ENCODE data around the gene HEXIM2. TPM values are rescaled to one million over a fixed set of nuclear protein-coding genes. Genes with fewer than 3 reads are reported as not detected.
A peak's percentile ranks its signal among the peaks of the same experiment; 100 is the strongest.

The HEXIM2 gene
- total and polyA plus RNA-seq, 2 of the 13 experiments (the other 11 are each of a cell fraction or from before 2014, with no cell fraction given): 27.1 to 32.4 TPM

- TF ChIP-seq KLF12 (CRISPR knock-in tag; IDR thresholded peaks at IDR 0.05; ENCODE audit: borderline replicate concordance): no peak
- no peak for TF ChIP-seq TRIM22 (IDR thresholded peaks at IDR 0.05)
- no peak for TF ChIP-seq ZNF18 (CRISPR knock-in tag; IDR thresholded peaks at IDR 0.05; ENCODE audit: insufficient replicate concordance)
- TF ChIP-seq CBX1 (IDR thresholded peaks at IDR 0.05; ENCODE audit: low read depth): peak; percentile 42
- TF ChIP-seq TFDP2 (CRISPR knock-in tag; IDR thresholded peaks at IDR 0.05): no peak
- no peak for TF ChIP-seq TCF7L2 (IDR thresholded peaks at IDR 0.05; ENCODE audit: low read depth, low read length)
- TF ChIP-seq RERE (CRISPR knock-in tag; IDR thresholded peaks at IDR 0.05; ENCODE audit: low read depth): no peak
- no peak for TF ChIP-seq MAF1 (CRISPR knock-in tag; IDR thresholded peaks at IDR 0.05; ENCODE audit: borderline replicate concordance)
- no peak for TF ChIP-seq PAX8 (CRISPR knock-in tag; IDR thresholded peaks at IDR 0.05; ENCODE audit: borderline replicate concordance)
- peak; percentile 81; the same call in 1 of the 2 replicates for TF ChIP-seq ZZZ3 (CRISPR knock-in tag; IDR thresholded peaks at IDR 0.05; ENCODE audit: borderline replicate concordance)
- peak; percentile 56; the same call in 1 of the 2 replicates for TF ChIP-seq ERF (CRISPR knock-in tag; IDR thresholded peaks at IDR 0.05)
- TF ChIP-seq AGO2 (optimal IDR thresholded peaks at IDR 0.05; ENCODE audit: low read depth, low read length): peak; percentile 58
- TF ChIP-seq HNF1A (IDR thresholded peaks at IDR 0.05; ENCODE audit: low read depth): 0 out of 2 replicates have a peak, but pooled peaks have one; percentile 26
- TF ChIP-seq HNF1A (CRISPR knock-in tag; IDR thresholded peaks at IDR 0.05; ENCODE audit: borderline replicate concordance): no peak
Measured at GRCh38 chr17:45123930-45124796, 37.5 kb upstream of the HEXIM2 start (continued).
